ENCODE measurements around the gene AQP7.

DNA sequence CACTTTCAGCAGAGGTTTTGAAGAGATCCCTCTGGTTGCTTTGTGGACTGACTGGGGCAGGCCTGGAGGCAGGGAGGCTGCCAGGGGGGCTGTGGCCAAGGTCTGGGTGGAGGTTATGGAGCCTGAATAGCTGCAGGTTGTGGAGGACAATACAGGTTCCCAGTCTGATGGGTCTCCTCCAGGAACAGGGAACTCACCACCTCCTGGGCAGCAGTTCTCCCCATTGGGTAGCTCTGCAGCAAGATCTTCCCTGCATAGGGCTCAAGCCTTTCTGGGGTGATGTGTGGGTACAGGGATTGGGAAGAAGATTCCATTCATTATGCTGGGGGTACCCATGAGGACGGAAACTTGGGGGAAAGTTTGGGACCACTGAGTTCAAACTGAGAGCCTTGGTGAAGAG is 38.2 kb upstream of the AQP7 start:
- no peak for TF ChIP-seq EZH2phosphoT487 (IDR thresholded peaks at IDR 0.05; ENCODE audit: borderline replicate concordance, low read depth)
- TF ChIP-seq NFIC (IDR thresholded peaks at IDR 0.05; ENCODE audit: borderline replicate concordance), result no peak
- no peak for TF ChIP-seq RCOR1 (IDR thresholded peaks at IDR 0.05; ENCODE audit: low read length)
- TF ChIP-seq, protein P1, sequence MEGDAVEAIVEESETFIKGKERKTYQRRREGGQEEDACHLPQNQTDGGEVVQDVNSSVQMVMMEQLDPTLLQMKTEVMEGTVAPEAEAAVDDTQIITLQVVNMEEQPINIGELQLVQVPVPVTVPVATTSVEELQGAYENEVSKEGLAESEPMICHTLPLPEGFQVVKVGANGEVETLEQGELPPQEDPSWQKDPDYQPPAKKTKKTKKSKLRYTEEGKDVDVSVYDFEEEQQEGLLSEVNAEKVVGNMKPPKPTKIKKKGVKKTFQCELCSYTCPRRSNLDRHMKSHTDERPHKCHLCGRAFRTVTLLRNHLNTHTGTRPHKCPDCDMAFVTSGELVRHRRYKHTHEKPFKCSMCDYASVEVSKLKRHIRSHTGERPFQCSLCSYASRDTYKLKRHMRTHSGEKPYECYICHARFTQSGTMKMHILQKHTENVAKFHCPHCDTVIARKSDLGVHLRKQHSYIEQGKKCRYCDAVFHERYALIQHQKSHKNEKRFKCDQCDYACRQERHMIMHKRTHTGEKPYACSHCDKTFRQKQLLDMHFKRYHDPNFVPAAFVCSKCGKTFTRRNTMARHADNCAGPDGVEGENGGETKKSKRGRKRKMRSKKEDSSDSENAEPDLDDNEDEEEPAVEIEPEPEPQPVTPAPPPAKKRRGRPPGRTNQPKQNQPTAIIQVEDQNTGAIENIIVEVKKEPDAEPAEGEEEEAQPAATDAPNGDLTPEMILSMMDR (IDR thresholded peaks at IDR 0.05), result no peak
- TF ChIP-seq, protein P2, sequence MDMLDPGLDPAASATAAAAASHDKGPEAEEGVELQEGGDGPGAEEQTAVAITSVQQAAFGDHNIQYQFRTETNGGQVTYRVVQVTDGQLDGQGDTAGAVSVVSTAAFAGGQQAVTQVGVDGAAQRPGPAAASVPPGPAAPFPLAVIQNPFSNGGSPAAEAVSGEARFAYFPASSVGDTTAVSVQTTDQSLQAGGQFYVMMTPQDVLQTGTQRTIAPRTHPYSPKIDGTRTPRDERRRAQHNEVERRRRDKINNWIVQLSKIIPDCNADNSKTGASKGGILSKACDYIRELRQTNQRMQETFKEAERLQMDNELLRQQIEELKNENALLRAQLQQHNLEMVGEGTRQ (IDR thresholded peaks at IDR 0.05; ENCODE audit: borderline replicate concordance, low read depth, low read length), result no peak
- TF ChIP-seq, protein P3, sequence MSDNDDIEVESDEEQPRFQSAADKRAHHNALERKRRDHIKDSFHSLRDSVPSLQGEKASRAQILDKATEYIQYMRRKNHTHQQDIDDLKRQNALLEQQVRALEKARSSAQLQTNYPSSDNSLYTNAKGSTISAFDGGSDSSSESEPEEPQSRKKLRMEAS (IDR thresholded peaks at IDR 0.05; ENCODE audit: low read depth), result no peak
- TF ChIP-seq YY1 (IDR thresholded peaks at IDR 0.05; ENCODE audit: low read depth), result no peak
- no peak for TF ChIP-seq POLR2AphosphoS5 (IDR thresholded peaks at IDR 0.05; ENCODE audit: low read depth, low read length)
- TF ChIP-seq, protein P4, sequence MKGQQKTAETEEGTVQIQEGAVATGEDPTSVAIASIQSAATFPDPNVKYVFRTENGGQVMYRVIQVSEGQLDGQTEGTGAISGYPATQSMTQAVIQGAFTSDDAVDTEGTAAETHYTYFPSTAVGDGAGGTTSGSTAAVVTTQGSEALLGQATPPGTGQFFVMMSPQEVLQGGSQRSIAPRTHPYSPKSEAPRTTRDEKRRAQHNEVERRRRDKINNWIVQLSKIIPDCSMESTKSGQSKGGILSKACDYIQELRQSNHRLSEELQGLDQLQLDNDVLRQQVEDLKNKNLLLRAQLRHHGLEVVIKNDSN (IDR thresholded peaks at IDR 0.05; ENCODE audit: borderline replicate concordance, low read depth), result no peak
- TF ChIP-seq MXI1 (IDR thresholded peaks at IDR 0.05; ENCODE audit: low read depth, low read length), result no peak

All from SK-N-SH (cell line).